ENCODE data around the gene TOM1L1. TPM values are rescaled to one million over a fixed set of nuclear protein-coding genes. Genes with fewer than 3 reads are reported as not detected.

The TOM1L1 gene
- total RNA-seq, 1 donor from 2014 or later, result 0.29 TPM

DNA sequence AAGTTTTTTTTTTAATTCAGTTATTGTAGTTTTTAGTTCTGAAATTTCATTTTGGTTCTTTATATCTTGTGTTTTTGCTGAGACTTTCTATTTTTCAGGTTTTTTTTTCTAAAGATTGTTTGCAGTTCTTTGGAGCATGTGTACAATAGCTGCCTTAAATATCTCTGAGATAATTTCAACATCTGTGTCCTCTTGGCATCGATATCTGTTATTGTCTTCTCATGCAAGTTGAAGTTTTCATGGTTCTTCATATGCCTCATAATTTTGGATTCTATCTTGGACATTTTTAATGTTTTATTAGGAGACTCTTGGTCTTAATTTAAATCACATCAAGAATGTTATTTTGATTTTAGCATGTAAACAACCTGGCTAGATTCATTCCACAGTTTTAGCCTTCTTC lies 45.0 kb downstream of the TOM1L1 start:
- intact Hi-C loops (cut with micrococcal nuclease), result no loop called here

DNA sequence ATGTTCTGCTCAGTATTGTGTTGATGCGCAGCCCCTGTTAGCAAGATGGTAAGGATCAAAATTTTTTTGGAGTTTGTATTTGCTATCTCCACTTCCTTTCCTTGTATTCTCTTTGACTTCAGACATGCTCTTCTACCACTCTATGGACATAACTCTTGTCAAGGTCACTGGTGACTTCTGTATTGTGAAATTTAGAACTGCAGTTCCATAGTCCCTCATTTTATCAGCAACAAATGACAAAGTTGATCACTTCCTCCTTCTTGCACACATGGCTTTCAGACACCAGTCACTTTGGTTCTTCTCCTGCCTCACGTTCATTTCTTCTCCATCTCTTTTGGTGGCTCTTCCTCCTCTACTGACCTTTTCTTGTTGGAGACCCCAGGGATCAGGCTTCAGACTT lies 46.7 kb downstream of the TOM1L1 start:
- intact Hi-C loops (cut with micrococcal nuclease), result no loop called here

DNA sequence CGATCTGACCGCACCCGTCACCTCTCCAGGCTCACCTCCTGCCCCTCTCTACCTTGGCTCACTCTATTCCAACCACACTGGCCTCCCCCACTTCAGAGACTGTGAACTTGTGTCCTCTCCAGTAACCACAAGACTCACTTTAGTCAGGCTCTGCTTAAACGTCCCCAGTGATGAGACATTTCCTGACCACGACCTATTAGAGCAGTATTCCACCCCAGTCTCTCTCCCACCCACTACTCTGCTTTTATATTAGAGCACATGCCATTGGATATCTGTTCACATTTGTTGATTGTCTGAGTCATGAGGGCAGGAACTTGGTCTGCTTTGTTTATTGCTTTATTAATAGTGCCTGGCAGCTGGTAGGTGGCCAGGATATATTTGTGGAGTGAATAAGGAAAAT lies 47.7 kb downstream of the TOM1L1 start:
- intact Hi-C loops (cut with micrococcal nuclease), result no loop called here

DNA sequence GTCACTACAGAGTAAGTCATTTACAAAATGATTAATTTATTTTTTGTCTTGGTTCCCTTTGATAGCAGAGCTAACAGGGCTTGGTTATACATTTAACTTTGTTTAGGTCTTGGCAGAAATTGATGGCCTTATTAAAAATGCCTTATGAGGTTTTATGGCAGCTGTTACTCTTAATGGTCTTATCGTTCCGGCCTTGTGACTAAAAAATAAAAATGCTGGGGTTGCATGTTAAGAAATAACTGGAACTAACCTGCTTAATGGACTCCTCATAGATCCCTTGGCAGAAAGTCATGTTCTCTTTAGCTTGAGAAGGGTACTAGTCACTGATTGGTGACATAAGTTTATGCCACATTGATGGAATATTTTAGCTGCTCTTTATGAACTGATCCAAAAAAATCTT lies 49.5 kb downstream of the TOM1L1 start:
- intact Hi-C loops (cut with micrococcal nuclease), result no loop called here

DNA sequence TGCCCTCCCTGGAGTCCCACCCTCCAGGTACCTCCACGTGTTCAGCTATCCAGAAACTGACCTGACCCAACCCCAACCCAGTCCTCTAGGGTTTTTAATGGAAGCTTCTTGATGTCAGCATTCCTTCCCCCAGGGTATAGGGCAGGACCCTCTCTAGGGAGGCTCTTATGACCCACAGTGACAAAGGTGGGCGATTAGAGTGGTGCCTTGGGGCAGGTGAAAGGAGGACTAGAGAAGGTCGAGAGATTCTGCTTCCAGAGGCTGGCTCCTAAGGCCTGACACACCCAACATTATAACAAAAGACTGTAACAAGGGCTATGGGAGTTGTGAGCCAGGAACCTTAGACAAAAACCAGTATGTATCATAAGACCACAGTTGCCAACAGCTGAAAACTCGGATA lies 50.6 kb downstream of the TOM1L1 start:
- intact Hi-C loops (cut with micrococcal nuclease), result no loop called here

DNA sequence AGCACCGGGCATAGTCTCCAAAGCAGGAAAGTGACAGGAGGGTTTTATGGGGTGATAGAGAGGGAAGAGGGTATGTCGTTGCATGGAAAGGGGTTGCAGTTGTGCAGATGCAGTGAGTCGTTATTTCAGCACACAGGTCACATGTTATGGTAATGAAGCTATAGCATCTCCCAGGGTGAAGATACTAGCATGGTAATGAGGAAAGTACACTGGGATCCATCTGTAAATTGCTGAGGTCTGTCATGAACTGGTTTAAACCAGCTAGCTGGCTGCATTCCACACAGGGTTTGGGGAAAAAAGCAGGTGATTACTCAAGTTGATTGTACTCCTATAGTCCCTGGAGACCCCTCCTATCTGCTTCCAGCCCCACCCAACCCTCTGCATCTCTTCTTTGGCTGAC lies 56.1 kb downstream of the TOM1L1 start:
- intact Hi-C loops (cut with micrococcal nuclease), result no loop called here

DNA sequence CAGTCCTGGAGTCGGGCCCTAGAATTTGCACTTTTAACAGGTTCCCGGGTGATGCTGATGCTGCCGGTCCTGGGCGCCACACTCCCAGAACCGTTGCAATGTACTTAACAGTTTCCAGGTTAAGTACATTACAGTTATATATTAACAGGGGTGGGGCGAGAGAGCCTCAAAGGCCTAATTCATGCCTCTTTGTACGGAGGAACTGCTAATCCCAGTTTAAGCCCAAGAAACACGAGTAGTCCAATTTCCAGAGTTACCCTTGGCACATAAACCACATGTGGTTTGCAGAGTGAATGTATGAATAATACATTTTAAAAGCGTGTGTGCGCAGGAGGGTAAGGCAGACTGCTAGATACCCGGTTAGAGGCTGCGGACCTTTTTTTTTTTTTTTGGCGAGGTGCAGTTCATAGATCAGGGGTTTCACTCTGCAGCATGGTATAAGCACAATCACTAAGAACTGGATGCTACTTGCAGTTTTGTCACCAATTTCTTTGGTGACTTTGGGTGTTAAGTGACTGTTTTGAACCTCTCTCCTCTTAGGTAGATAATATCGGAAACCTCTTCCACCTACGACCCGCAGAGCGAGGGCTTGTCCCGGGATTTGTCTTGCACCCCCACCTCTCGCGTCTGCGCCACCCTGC lies 67.1 kb downstream of the TOM1L1 start:
- intact Hi-C loops (cut with micrococcal nuclease), result loop anchor here (1.0 to 5.0 kb wide), 13 partner anchors 26 to 1815 kb away; partner anchors contain the start of genes HLF, PCTP, SMIM36 and TOM1L1

DNA sequence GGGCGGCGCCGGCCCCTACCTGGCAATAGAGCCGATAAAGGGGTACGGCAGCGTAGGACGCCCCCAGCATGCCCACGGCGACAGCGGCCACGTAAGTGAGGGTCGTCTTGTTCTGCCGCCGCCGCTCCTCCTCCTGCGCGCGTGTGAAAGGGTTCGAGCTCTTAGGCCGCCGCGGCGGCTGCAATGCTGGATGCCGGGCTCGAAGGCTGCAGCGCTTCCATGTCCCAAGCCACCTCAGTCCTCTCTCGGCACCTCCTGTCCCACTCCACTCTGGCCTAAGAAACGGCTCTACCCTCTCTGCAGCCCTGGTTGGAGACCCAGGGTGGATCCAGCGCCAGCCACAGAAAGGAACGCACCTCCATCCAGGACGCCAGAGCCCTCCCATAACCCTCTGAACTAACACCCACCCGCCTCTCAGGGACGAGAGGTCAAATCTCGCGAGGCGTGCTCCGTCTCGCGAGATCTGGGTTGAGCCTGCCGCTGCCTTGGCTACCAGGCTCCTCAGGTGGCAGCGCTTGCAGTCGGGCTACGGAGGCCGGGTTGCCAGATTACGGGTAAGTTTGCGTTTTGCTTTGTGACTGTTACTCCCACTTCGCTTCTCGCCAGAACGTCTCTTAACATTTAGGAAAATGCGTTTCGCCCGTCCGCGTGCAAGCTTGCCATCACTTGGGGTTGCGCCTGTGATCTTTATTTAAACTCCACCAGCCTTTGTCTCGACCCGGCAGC lies 67.8 kb downstream of the TOM1L1 start, which contains the start of the genes COX11 and STXBP4:
COX11 (minus strand) TSS at position 393 of the 726 bp plus-strand sequence; CDS start at position 385, 8 bp downstream.
STXBP4 (plus strand) TSS at position 504 of the 726 bp plus-strand sequence. CDS start 17,455 bp downstream, outside the sequence.
- intact Hi-C loops (cut with micrococcal nuclease), result loop anchor here (1.0 to 5.0 kb wide), 13 partner anchors 25 to 1814 kb away; partner anchors contain the start of genes HLF, PCTP, SMIM36 and TOM1L1

DNA sequence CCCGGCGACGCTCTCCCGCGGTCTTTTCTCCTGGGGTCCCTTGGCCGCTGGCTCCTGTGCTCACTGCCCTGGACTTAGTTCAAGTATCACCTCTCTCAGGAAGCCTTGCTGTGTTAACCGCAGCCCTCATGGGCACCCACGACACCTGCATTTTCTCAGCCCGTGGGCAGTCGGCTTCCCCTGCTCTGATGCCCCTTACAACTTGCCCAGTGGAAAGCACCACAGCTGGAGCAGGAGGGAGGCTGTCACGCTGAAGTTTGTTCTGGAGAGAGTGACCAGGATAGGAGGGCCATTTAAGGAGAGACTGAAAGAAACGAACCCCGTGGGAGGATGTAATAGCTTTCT lies 68.3 kb downstream of the TOM1L1 start:
- intact Hi-C loops (cut with micrococcal nuclease), result loop anchor here (1.0 to 5.0 kb wide), 13 partner anchors 24 to 1813 kb away; partner anchors contain the start of genes HLF, PCTP, SMIM36 and TOM1L1

DNA sequence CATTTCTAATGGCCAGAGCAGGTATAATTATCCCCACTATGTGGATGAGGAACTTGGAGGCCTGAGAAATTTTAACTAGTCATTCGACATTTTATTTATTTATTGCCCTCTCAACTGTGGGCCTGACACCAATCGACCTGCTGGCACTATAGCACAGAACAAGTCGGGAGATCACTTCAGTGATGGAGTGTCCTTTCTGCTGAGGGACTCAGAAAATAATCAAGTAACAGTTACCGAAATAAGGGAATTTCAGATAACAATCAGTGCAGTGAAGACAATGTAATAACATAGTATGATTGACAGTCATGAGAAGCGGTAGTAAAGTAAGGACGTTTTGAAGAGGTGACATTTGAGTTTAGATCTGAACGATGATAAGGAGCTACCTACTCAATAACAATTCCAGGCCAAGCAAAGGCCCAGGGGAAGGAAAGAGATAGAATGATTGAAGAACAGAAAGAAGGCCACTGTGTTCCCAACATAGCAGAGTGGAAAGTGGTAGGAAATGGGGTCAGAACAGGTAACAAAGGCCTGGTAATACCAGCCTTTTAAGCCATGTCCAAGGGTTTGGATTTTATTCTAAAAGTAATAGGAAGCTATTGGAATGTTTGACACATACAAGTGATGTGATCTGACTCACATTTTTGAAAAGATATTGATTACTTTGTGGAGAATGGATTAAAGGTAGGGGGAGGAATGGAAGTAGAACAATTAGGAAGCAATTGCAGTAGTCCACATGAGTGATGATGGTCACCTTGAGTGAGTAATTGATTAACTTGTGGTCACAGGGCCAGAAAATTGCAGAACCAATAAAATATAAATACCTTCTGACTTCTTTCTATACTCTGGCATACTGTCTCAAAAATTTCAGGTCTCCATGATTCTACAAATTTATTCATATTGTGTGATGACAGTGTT lies 69.3 kb downstream of the TOM1L1 start:
- intact Hi-C loops (cut with micrococcal nuclease), result loop anchor here (2.0 to 5.0 kb wide), 6 partner anchors 69 to 1812 kb away; partner anchors contain the start of genes PCTP, SMIM36 and TOM1L1

DNA sequence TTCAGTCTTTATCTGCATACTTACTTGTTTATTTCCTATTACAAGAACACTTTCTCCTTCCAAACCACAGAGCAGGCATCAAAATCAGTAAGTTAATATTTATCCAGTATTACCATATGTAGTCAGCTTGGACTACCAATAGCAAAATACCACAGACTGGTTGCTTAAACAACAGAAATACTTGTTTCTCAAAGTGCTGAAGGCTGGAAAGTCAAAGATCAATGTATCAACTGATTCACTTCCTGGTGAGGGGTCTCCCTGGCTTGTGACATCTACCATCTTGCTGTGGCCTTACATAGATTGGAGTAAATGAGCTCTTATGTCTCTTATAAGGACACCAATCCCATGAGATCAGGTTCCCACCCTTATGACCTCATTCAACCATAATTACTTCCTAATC lies 70.5 kb downstream of the TOM1L1 start:
- intact Hi-C loops (cut with micrococcal nuclease), result no loop called here

DNA sequence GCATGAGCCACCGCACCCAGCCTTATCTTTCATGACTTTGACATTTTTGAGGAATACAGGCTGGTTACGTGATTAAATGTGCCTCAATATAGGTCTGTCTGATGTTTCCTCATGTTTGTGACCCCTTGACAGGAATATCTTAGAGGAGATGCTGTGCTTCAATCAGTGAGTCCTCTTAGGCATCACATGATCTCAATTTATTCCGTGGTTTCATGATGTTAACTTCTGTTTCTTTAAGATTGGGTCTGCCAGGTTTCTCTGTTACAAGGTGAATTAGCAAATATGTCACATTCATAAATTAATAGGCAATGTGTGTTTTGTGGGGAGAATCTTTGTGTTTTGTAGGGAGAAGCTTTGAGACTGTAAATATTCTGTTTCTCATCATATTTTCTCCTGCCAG lies 71.2 kb downstream of the TOM1L1 start:
- intact Hi-C loops (cut with micrococcal nuclease), result no loop called here

DNA sequence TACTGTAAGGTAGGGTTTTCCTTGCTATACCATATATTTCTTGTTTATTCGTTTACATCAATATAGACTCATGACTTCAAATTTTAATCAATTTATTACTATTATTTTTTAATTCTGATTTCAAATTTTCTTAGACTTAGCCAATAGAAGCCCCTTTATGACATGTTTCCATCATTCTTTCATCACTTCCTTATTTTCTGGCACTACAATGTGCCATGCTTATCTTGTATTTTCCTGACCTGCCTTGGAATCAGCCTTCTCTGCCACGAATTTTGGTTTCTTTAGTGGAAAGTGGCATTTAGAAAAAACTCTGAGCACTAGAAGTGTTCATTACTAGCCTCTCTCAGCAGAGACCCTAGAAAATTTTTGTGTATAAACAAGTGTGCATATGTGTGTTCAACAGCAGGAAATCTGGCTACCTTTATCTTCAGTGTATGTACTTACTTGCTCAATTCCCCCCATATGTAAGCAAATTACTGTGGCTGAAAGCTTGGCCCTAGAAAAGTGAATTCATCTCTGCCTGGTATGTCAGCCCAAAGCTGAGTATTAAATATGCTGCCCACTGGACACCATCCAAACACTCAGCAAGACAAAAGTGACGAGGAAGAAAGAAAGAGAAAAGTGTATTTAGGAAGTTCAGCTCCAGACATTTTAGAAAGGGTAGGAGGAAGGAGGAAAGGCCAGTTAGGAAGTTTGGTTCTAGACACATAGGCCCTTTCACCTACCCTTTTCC lies 71.9 kb downstream of the TOM1L1 start:
- intact Hi-C loops (cut with micrococcal nuclease), result no loop called here

DNA sequence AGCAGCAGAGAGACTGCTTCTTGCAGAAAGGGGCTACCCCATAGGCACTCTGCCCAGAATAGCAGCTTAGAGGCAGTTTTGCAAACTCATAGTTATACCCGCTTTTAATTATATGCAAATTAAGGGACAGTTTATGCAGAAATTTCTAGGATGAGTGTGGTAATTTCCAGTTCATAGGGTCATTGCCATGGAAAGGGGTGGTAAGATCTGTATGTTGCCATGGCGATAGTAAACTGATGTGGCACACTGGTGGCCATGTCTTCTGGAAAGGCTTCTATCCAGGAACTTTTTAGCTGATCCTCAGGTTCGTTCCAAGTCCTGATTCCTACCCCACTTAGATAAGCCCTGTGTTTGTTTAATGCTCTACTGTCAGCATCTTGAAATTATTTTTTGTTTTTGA lies 74.1 kb downstream of the TOM1L1 start:
- intact Hi-C loops (cut with micrococcal nuclease), result no loop called here

DNA sequence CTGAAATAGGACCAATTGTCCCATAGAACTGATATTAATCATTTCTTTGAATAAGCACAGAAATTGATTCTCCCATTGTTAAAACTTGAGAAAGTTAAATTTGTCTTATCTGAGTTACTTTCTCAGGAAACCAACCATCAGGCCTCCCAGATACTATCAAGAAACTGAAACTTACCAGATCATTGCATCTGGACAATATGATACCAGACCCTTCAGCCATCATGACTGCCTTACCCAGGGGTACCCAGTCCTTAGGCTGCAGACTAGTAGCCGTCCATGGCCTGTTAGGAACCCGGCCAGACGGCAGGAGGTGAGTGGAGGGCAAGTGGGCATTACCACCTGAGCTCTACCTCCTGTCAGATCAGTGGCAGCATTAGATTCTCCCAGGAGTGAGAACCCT lies 75.7 kb downstream of the TOM1L1 start:
- intact Hi-C loops (cut with micrococcal nuclease), result no loop called here

DNA sequence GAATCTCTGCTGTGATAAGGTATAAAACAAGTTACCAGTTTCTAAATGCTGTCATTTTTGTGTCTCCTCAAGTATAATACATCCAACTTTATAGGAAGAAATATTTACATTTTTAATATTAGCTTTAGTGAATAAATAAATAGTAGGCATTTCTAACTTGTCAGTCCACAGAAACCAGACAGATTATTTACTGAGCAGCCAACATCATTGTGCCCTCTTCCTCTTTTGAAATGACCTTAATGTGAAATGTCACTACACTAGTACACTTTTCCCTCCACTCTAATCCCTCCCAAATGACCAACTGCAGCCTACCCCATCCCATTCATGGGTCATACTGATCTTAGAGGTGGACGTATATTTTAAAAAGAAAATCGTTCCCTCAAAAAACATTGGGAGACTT lies 77.1 kb downstream of the TOM1L1 start:
- intact Hi-C loops (cut with micrococcal nuclease), result no loop called here

DNA sequence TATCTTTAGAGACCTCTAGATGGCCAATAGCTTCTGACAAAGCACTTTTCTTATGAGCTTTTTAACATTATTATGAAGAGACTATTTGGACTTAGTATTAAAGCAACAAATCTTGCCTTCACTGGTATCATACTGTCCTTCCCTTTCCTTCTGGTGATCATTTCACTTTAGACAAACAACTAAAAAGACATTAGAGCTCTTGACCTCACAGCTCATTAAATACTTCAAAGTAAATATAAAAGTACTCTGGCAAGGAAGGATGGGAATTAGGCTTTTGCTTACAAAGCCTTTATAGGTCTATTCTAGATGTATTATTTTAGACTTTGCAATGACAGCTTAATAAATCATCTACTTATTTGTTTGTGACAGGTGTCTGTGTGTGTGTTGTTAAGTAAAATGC lies 79.0 kb downstream of the TOM1L1 start:
- intact Hi-C loops (cut with micrococcal nuclease), result no loop called here

DNA sequence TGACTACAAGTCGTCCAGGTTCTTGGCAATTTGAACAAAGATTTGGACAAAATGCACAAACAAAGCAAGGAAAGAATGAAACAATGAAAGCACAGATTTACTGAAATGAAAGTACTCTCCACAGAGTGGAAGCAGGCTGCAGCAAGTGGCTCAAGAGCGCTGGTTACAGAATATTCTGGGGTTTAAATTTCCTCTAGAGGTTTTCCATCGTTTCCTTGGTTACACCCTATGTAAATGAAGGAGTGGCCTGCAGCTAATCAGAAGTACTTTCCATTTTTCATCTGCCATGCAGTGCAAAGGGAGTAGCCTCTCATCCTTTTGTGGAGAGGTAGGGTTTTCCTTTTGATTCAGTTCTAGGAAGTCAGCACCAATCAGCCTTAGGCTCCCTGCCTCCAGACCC lies 79.7 kb downstream of the TOM1L1 start:
- intact Hi-C loops (cut with micrococcal nuclease), result no loop called here

DNA sequence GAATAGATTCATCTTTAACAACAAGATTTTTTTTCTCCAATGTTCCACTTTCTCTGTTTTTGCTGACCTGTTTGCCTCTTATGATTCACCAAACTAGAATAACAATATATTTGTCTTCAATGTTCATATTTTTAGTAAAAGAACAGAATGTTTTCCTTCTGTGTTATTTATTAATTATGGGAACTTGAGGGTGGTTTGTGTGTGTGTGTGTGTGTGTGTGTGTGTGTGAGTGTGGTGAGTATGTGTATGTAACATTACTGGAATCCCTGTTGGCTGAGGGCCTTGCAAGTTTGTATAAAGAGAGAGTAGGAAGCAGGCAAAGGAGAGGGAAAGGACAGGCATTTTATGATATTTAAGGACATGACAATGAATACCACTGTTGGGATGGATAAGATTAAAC lies 81.7 kb downstream of the TOM1L1 start:
- intact Hi-C loops (cut with micrococcal nuclease), result no loop called here

DNA sequence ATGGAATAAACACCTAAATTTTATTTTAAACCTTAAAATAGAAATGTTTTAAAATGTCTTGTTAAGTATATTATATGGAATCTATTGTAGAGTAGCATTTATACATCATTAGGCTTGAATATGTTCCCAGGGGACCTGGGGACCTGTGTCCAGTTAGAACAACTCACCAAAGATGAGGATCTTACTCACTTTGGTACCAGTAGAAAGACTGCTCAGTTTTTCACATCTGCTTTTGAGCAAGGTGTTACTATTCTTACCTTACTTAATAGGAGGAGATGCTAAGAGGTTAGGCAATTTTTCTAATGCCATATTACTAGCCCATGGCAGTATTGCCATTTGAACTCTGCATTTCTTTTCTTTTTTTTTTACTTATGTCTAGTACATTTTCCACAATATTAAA lies 82.6 kb downstream of the TOM1L1 start:
- intact Hi-C loops (cut with micrococcal nuclease), result no loop called here

DNA sequence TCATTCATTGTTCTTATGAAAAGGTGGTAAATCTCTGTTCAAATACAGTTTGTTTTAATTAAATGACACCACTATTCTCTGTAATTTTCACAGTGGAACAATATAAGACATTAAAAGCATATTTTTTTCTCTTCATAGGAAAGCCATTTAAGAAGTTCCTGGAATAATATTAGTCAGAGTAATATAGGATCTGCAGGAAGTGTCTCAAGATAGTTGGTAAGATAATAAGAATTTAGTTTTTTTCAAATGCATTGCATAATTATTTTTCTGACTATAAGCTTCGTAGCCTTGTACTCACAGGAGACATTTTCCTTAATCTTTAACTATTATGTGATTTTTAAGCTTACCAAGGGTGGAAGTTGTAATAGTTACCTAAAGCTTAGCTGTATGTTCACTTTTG lies 84.8 kb downstream of the TOM1L1 start:
- intact Hi-C loops (cut with micrococcal nuclease), result no loop called here
